ENCODE measurements around the gene USP20. TPM values are rescaled to one million over a fixed set of nuclear protein-coding genes. Genes with fewer than 3 reads are reported as not detected.

USP20 gene
- total RNA-seq, 2 experiments from 2014 or later, result 14.4 to 24.1 TPM

DNA sequence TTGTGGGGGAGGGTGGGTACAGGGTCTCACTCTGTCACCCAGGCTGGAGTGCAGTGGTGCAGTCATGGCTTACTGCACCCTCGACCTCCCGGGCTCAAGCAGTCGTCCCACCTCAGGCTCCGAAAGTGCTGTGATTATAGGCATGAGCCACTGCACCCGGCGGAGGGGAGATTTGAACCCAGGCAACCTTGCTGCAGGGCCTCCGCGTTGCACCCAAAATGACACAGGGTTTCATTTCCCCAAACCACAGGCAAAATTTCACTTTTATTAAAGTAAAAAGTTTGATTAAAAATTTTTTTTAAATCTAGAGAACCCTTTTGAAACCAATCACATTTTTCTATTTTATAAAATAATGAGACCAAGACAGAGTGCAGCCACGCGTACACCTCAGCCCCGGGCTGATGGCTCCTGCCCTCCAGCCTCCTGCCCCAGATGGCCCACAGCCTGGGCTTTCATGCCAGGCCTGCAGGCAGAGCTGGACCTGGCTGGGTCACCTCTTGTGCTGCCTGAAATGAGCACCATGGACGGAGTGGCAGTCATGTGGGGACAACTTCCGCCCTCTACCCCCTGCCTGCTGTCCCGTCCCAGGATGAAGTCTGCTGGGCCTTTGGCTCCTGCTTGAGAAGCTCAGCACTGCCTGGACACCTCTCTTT lies 30.5 kb downstream of the USP20 start:
- Histone ChIP-seq H3K27ac (ENCODE audit: low read depth, low read length, poor library complexity, severe bottlenecking) (no peak overlapping the region), H3K79me2 (ENCODE audit: insufficient read depth, low read depth, low read length) (no peaks in the 10 kb centered on the region), H3K4me1 (ENCODE audit: insufficient read depth, low read length, poor library complexity, severe bottlenecking) (peaks cover 5% of the 10 kb centered on the region), H3K4me3 (ENCODE audit: low read depth, low read length, poor library complexity, severe bottlenecking) (no peak overlapping the region), H3K9me3 (ENCODE audit: low read length) (no peaks in the 10 kb centered on the region), H2AFZ (ENCODE audit: low read length) (no peak overlapping the region), H3K9me2 (ENCODE audit: insufficient read depth, low read length) (no peaks in the 10 kb centered on the region), H3K36me3 (ENCODE audit: insufficient read depth, low read length) (peaks cover 23% of the 10 kb centered on the region), H4K20me1 (ENCODE audit: insufficient read depth, low read length) (no peaks in the 10 kb centered on the region), H3K4me2 (ENCODE audit: low read length) (no peak overlapping the region)
- intact Hi-C loops (cut with micrococcal nuclease; ENCODE audit: unreplicated experiment), result no loop called here
- no TSS peak for BruUV-seq (replicated peaks)
- TF ChIP-seq, protein P1, sequence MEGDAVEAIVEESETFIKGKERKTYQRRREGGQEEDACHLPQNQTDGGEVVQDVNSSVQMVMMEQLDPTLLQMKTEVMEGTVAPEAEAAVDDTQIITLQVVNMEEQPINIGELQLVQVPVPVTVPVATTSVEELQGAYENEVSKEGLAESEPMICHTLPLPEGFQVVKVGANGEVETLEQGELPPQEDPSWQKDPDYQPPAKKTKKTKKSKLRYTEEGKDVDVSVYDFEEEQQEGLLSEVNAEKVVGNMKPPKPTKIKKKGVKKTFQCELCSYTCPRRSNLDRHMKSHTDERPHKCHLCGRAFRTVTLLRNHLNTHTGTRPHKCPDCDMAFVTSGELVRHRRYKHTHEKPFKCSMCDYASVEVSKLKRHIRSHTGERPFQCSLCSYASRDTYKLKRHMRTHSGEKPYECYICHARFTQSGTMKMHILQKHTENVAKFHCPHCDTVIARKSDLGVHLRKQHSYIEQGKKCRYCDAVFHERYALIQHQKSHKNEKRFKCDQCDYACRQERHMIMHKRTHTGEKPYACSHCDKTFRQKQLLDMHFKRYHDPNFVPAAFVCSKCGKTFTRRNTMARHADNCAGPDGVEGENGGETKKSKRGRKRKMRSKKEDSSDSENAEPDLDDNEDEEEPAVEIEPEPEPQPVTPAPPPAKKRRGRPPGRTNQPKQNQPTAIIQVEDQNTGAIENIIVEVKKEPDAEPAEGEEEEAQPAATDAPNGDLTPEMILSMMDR (conservative IDR thresholded peaks at IDR 0.05; ENCODE audit: low read length), result no peak
- TF ChIP-seq EZH2phosphoT487 (IDR thresholded peaks at IDR 0.05; ENCODE audit: borderline replicate concordance, low read depth, low read length), result no peak
- CTCF ChIA-PET (ENCODE audit: unreplicated experiment), result no interaction called here
- no peak for DNase-seq (ENCODE audit: low spot score)
- POLR2A ChIA-PET, result interaction anchor here (0.5 kb wide), 1 partner anchor 337 kb away, joined by 4 read pairs; no protein-coding TSS in a partner anchor

DNA sequence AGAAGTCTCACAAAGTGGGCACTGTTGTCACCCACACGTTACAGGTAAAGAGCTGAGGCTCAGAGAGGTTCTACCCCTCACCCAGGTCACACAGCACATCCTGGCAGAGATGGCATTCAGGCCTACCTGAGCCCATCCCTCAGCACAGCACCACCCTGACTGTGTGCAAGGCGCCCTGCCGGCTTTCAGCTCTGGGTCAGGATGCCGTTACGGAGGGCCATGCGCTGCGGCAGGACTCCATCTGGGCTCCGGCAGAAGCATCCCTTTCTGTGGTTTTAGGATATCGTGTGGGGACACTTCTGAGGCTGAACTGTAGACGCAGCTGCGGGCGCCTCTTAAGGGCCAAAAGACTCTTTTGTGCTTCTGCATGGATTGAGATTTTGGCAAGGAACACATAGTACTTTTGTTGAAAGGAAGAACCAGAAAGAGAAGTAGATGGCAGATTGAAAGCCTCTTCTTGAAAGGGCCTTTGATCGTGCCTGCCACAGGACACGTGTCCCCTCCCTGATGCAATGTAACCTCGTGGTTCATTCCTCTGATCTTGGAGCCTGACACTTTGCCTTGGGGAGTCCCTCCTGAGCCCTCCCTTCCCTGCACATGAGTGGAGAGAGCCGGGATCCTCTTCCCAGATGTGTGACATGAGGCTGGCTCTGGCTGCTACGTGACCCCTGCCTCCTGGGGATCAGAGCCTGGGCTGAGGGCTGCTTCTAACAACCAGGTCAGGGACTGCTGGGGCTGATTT lies 31.3 kb downstream of the USP20 start:
- Histone ChIP-seq H4K20me1 (ENCODE audit: insufficient read depth, low read length) (no peaks in the 10 kb centered on the region), H3K27ac (ENCODE audit: low read depth, low read length, poor library complexity, severe bottlenecking) (no peak overlapping the region), H3K9me3 (ENCODE audit: low read length) (no peaks in the 10 kb centered on the region), H3K4me1 (ENCODE audit: insufficient read depth, low read length, poor library complexity, severe bottlenecking) (peaks cover 5% of the 10 kb centered on the region), H3K4me2 (ENCODE audit: low read length) (no peak overlapping the region), H3K9me2 (ENCODE audit: insufficient read depth, low read length) (no peaks in the 10 kb centered on the region), H2AFZ (ENCODE audit: low read length) (no peak overlapping the region), H3K36me3 (ENCODE audit: insufficient read depth, low read length) (peaks cover 15% of the 10 kb centered on the region), H3K79me2 (ENCODE audit: insufficient read depth, low read depth, low read length) (no peaks in the 10 kb centered on the region), H3K4me3 (ENCODE audit: low read depth, low read length, poor library complexity, severe bottlenecking) (no peak overlapping the region)
- ChIA-PET POLR2A (no interaction called here), CTCF (ENCODE audit: unreplicated experiment) (no interaction called here)
- TF ChIP-seq EZH2phosphoT487 (IDR thresholded peaks at IDR 0.05; ENCODE audit: borderline replicate concordance, low read depth, low read length), result no peak
- TF ChIP-seq, protein P1 (conservative IDR thresholded peaks at IDR 0.05; ENCODE audit: low read length), result no peak
- no peak for DNase-seq (ENCODE audit: low spot score)
- BruUV-seq (replicated peaks), result no TSS peak
- intact Hi-C loops (cut with micrococcal nuclease; ENCODE audit: unreplicated experiment), result no loop called here

Data from OCI-LY7 (cell line).